ENCODE results near the gene LRMDA. TPM values are rescaled to one million over a fixed set of nuclear protein-coding genes. Genes with fewer than 3 reads are reported as not detected.

The LRMDA gene
- total RNA-seq, 1 donor from 2014 or later = not detected

DNA sequence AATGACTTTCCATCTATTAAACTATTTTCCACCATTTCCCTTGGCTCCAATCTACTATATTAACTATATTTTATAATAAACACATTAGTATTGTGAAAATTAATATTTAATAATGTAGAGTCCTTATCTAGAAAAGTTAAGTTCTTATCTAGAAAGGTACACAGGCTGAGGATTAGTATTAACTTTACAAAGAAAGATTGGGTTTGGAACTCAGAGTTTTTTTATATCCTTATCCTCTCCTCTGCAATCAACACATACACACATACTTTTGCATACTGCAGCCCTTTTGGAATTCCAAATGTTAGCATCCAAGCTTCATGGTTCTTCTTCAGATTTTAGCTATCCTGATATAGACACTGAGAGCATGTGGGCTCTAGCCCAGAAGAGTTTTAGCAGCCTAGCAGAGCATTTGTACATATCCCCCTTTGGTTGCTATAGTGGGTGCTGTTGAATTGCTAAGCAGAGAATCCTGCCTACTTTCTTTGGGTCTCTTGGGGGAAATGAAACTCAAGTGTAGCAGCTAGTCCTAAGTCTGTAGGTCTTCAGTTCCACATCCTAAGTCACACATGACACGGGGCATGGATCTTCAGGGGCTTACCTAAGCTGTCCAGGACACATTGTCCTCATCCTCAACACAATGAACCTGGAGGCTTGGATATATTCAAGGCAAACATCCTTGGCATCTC, 874.6 kb downstream of the LRMDA start:
- CTCF ChIA-PET = no interaction called here
- Mint-ChIP-seq H3K4me3 (no peak overlapping the region), H3K4me1 (no peaks in the 10 kb centered on the region), H3K36me3 (ENCODE audit: low read depth) (no peaks in the 10 kb centered on the region), H3K27ac (no peak overlapping the region), H3K9me3 (no peaks in the 10 kb centered on the region), H3K27me3 (peaks cover 14% of the 10 kb centered on the region)
- DNase-seq = no peak
- TF ChIP-seq, protein P1, sequence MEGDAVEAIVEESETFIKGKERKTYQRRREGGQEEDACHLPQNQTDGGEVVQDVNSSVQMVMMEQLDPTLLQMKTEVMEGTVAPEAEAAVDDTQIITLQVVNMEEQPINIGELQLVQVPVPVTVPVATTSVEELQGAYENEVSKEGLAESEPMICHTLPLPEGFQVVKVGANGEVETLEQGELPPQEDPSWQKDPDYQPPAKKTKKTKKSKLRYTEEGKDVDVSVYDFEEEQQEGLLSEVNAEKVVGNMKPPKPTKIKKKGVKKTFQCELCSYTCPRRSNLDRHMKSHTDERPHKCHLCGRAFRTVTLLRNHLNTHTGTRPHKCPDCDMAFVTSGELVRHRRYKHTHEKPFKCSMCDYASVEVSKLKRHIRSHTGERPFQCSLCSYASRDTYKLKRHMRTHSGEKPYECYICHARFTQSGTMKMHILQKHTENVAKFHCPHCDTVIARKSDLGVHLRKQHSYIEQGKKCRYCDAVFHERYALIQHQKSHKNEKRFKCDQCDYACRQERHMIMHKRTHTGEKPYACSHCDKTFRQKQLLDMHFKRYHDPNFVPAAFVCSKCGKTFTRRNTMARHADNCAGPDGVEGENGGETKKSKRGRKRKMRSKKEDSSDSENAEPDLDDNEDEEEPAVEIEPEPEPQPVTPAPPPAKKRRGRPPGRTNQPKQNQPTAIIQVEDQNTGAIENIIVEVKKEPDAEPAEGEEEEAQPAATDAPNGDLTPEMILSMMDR (IDR thresholded peaks at IDR 0.05) = no peak
- no peak for ATAC-seq (ENCODE audit: low read depth)
- POLR2A ChIA-PET = no interaction called here
- intact Hi-C loops (cut with micrococcal nuclease) = no loop called here

DNA sequence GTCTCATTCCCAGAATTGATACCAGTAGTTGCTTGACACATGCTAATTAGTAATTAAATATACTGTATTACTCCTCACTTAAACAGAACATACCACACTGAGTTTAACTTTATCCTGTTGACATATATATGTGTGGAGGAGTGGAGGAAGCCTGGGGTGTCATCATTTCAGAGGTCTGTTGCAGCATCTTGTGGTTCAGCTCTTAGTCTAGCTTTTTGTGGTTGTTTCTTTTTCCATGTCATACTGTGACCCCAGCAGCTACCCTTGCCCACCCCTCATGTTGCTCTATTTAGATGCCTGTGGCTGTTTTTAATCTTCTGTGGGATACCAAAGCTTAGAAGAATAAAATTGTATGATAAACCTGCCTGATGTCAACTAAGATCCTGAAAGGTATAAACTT, 875.4 kb downstream of the LRMDA start:
- Mint-ChIP-seq H3K9me3 (no peaks in the 10 kb centered on the region), H3K27ac (no peak overlapping the region), H3K36me3 (ENCODE audit: low read depth) (no peaks in the 10 kb centered on the region), H3K4me3 (no peak overlapping the region), H3K4me1 (no peaks in the 10 kb centered on the region), H3K27me3 (peaks cover 14% of the 10 kb centered on the region)
- no peak for ATAC-seq (ENCODE audit: low read depth)
- POLR2A ChIA-PET = no interaction called here
- CTCF ChIA-PET = no interaction called here
- TF ChIP-seq, protein P1 (IDR thresholded peaks at IDR 0.05) = no peak
- intact Hi-C loops (cut with micrococcal nuclease) = no loop called here
- DNase-seq = no peak

DNA sequence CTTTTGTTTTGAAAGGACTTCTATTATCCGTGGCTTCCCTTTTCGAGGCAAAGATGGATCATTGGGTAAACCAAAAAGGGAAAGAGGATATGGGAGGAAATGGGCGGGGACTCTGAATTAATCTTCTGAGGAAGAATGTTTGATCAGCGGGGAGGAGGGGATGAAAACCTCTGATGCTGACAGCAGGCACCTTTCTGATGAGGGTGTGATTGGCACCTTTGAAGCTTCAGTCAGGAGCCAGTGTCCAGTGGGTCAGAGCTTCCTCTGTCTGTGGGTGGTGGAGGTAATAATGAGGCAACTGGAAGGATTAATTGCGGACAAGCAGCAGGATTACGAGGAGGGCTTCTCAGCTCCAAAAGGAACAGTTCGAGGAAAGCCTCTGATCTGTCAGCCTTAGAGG, 877.6 kb downstream of the LRMDA start:
- peaks cover 11% of the 10 kb centered on the region for H3K27me3 Mint-ChIP-seq
- TF ChIP-seq, protein P1 (IDR thresholded peaks at IDR 0.05) = no peak
- DNase-seq (no peak), ATAC-seq (ENCODE audit: low read depth) (no peak)
- no peak overlapping the region for H3K4me3 Mint-ChIP-seq
- H3K36me3 Mint-ChIP-seq (ENCODE audit: low read depth) = no peaks in the 10 kb centered on the region
- intact Hi-C loops (cut with micrococcal nuclease) = no loop called here
- no peaks in the 10 kb centered on the region for H3K9me3 Mint-ChIP-seq
- CTCF ChIA-PET = no interaction called here
- H3K27ac Mint-ChIP-seq = no peak overlapping the region
- no peaks in the 10 kb centered on the region for H3K4me1 Mint-ChIP-seq
- POLR2A ChIA-PET = no interaction called here

DNA sequence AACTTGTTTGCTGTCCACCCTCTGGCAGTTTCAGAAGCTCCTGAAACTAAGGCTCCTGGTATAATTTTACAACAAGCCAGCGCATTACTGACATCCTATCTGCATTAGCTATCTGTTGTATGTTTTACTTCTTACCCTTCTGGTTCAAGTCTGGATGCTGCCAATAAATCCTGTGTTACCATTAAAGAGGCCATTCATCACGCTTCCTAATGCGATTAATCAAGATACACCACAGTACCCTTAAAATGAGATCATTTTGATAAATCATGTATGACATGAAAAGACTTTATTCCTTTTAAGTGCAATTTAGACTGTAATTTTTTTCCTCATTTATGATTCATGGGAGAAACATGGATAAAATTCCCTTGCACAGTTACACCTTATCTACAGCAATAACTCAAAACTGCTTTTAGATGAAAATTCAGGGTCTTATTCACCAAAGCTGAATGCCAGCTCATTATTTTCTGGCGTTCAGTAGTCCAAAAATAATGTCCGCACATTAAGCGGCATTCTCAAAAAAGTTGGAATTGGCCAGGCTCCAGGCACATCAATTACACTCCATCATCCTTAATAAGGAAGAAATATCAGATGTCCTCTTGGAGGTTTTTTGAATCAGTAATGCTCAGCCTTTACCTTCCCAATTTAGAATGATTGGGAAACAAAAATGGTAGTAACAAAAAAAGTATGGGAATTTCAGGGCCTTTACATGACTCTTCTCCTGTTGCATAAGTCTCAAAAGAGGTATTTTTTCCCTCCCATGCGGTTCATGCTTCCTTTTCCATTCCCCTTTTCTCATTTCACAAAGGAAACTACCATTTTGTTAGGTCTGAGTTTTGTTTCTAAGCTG, 878.5 kb downstream of the LRMDA start:
- no peak overlapping the region for H3K4me3 Mint-ChIP-seq
- intact Hi-C loops (cut with micrococcal nuclease) = no loop called here
- no peaks in the 10 kb centered on the region for H3K36me3 Mint-ChIP-seq (ENCODE audit: low read depth)
- H3K4me1 Mint-ChIP-seq = no peaks in the 10 kb centered on the region
- ATAC-seq (ENCODE audit: low read depth) (no peak), DNase-seq (no peak)
- H3K9me3 Mint-ChIP-seq = no peaks in the 10 kb centered on the region
- peaks cover 7% of the 10 kb centered on the region for H3K27me3 Mint-ChIP-seq
- ChIA-PET CTCF (no interaction called here), POLR2A (interaction anchor here (0.6 kb wide), 1 partner anchor 846 kb away, joined by 5 read pairs; no protein-coding TSS in a partner anchor)
- no peak overlapping the region for H3K27ac Mint-ChIP-seq
- TF ChIP-seq, protein P1 (IDR thresholded peaks at IDR 0.05) = no peak

DNA sequence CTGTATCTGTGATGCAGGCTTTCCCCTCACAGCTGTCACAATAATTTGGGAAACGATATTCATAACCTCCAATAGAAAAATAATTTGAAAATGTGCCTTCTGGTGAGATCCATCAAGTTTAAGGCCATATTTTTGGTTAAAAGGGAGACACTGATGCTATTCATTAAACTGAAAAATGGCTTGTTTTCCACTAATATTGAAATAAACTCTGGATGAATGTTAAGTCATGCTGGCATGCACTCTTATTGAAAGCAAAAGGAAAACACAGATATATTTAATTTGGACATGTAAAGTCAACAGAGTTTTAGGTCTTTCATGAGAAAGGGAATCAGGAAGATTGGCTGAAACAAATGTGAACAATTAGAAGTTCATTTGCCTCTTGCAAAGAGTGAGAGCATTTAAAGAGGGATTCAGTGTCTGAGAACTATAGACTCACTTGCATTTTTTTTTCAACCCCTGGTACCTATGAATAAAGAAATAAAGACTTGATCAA, 879.2 kb downstream of the LRMDA start:
- ATAC-seq (ENCODE audit: low read depth) (no peak), DNase-seq (no peak)
- H3K27me3 Mint-ChIP-seq = peaks cover 4% of the 10 kb centered on the region
- CTCF ChIA-PET = no interaction called here
- H3K4me3 Mint-ChIP-seq = no peak overlapping the region
- H3K4me1 Mint-ChIP-seq = no peaks in the 10 kb centered on the region
- POLR2A ChIA-PET = interaction anchor here (0.6 kb wide), 1 partner anchor 846 kb away, joined by 5 read pairs; no protein-coding TSS in a partner anchor
- intact Hi-C loops (cut with micrococcal nuclease) = no loop called here
- TF ChIP-seq, protein P1 (IDR thresholded peaks at IDR 0.05) = no peak
- H3K9me3 Mint-ChIP-seq = no peaks in the 10 kb centered on the region
- H3K27ac Mint-ChIP-seq = no peak overlapping the region
- H3K36me3 Mint-ChIP-seq (ENCODE audit: low read depth) = no peaks in the 10 kb centered on the region

All from activated B cell treated with CpG ODN at 0.5 μM for 24 hours (primary cell).